Measurements from ENCODE around the gene COL7A1. TPM values are rescaled to one million over a fixed set of nuclear protein-coding genes. Genes with fewer than 3 reads are reported as not detected.

The COL7A1 gene
- total and polyA plus RNA-seq, 2 donors (not counting 1 experiment from before 2014, with no cell fraction given): 0.75 to 2.1 TPM

DNA sequence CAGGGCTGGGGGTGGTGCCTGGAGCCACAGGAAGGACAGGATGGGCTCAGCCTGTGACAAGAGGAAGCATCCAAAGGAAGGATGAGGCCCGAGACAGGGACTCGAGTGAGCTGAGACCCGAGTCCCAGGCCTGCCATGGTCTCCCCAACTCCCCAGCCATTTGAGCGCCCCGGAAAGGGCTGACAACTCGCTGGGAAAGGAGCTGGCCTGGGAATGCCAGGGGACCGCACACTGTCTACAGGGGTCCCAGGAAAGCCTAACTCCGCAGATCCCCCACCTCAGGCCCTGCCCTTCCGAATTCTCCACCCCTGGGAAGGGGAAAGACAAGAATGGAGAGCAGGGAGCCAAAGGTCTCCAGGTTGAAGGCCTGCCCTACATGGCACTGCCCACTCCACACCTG is 70.2 kb downstream of the COL7A1 start:
- Histone ChIP-seq H3K36me3 (replicated peaks in 1 of 2; ENCODE audit: control extremely low read depth in 1 of 2, control insufficient read depth in 1 of 2, extremely low read depth in 1 of 2, insufficient read depth in 2 of 2, low read length in 1 of 2) (no peaks in the 10 kb centered on the region), H3K79me2 (ENCODE audit: control insufficient read depth, insufficient read depth, low read length) (no peaks in the 10 kb centered on the region), H3K9me3 (ENCODE audit: control extremely low read depth in 1 of 3, control insufficient read depth in 2 of 3, insufficient read depth in 1 of 3, low read length in 2 of 3) (no peaks in the 10 kb centered on the region), H3K4me3 (ENCODE audit: control extremely low read depth in 1 of 5, extremely low read depth in 1 of 5, insufficient read depth in 1 of 5, low read depth in 2 of 5, low read length in 4 of 5) (no peak overlapping the region), H3K4me2 (replicated peaks; ENCODE audit: low read depth, low read length, poor library complexity, severe bottlenecking) (no peak overlapping the region), H3K27me3 (replicated peaks in 1 of 4; ENCODE audit: control extremely low read depth in 1 of 4, control insufficient read depth in 3 of 4, insufficient read depth in 4 of 4, low read length in 3 of 4) (no peaks in the 10 kb centered on the region), H3K4me1 (ENCODE audit: control insufficient read depth in 2 of 2, insufficient read depth in 2 of 2, low read length in 2 of 2) (no peaks in the 10 kb centered on the region), H3K27ac (ENCODE audit: low read length in 2 of 2) (no peak overlapping the region), H2AFZ (ENCODE audit: insufficient read depth, low read depth, low read length, poor library complexity, severe bottlenecking) (no peak overlapping the region), H4K20me1 (ENCODE audit: control insufficient read depth, insufficient read depth, low read length, poor library complexity, severe bottlenecking) (no peaks in the 10 kb centered on the region), H3K9ac (ENCODE audit: low read length) (no peak overlapping the region)
- H3K4me3 Mint-ChIP-seq: no peak overlapping the region
- intact Hi-C loops (cut with micrococcal nuclease): no loop called here
- no peaks in the 10 kb centered on the region for H3K27me3 Mint-ChIP-seq
- ChIA-PET POLR2A (no interaction called here), CTCF (no interaction called here)
- TF ChIP-seq, protein P1, sequence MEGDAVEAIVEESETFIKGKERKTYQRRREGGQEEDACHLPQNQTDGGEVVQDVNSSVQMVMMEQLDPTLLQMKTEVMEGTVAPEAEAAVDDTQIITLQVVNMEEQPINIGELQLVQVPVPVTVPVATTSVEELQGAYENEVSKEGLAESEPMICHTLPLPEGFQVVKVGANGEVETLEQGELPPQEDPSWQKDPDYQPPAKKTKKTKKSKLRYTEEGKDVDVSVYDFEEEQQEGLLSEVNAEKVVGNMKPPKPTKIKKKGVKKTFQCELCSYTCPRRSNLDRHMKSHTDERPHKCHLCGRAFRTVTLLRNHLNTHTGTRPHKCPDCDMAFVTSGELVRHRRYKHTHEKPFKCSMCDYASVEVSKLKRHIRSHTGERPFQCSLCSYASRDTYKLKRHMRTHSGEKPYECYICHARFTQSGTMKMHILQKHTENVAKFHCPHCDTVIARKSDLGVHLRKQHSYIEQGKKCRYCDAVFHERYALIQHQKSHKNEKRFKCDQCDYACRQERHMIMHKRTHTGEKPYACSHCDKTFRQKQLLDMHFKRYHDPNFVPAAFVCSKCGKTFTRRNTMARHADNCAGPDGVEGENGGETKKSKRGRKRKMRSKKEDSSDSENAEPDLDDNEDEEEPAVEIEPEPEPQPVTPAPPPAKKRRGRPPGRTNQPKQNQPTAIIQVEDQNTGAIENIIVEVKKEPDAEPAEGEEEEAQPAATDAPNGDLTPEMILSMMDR (IDR thresholded peaks at IDR 0.05): no peak
- no peak for TF ChIP-seq EZH2 (IDR thresholded peaks at IDR 0.05; ENCODE audit: borderline replicate concordance, insufficient read depth, low read depth, low read length, poor library complexity, severe bottlenecking)
- no peak for ATAC-seq (ENCODE audit: low read depth)
- H3K27ac Mint-ChIP-seq: no peak overlapping the region
- no peaks in the 10 kb centered on the region for H3K4me1 Mint-ChIP-seq
- H3K9me3 Mint-ChIP-seq (ENCODE audit: insufficient read depth): no peaks in the 10 kb centered on the region
- whole genome bisulfite sequencing (ENCODE audit: insufficient coverage): 85% methylated on average over 6 of the region's 9 CpGs
- no peak for DNase-seq

DNA sequence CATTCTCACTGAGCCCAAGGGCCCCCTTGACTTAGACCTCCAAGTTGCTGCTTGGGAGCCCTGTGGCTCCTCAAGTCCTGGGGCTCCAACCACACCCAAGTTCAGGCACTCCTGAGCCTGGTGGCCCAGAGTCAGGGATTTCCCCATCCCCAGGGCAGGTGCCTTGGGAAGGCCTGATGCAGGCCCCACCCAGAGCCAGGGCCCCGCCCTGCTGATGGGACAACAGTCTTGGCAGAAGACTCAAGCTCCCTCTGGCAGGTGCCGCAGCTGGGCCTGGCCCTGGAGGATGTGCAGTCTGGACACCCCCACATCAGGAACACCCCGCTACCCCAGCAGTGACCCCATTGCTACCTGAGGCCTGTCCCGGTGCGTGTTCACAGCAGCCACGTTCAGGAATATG is 73.5 kb downstream of the COL7A1 start:
- Histone ChIP-seq H2AFZ (ENCODE audit: insufficient read depth, low read depth, low read length, poor library complexity, severe bottlenecking) (no peak overlapping the region), H3K36me3 (replicated peaks in 1 of 2; ENCODE audit: control extremely low read depth in 1 of 2, control insufficient read depth in 1 of 2, extremely low read depth in 1 of 2, insufficient read depth in 2 of 2, low read length in 1 of 2) (no peaks in the 10 kb centered on the region), H3K79me2 (ENCODE audit: control insufficient read depth, insufficient read depth, low read length) (no peaks in the 10 kb centered on the region), H3K9me3 (ENCODE audit: control extremely low read depth in 1 of 3, control insufficient read depth in 2 of 3, insufficient read depth in 1 of 3, low read length in 2 of 3) (no peaks in the 10 kb centered on the region), H3K27me3 (replicated peaks in 1 of 4; ENCODE audit: control extremely low read depth in 1 of 4, control insufficient read depth in 3 of 4, insufficient read depth in 4 of 4, low read length in 3 of 4) (peaks cover 0 to under 1% (median 0%) of the 10 kb centered on the region in 4 experiments), H3K9ac (ENCODE audit: low read length) (no peak overlapping the region), H3K4me3 (ENCODE audit: control extremely low read depth in 1 of 5, extremely low read depth in 1 of 5, insufficient read depth in 1 of 5, low read depth in 2 of 5, low read length in 4 of 5) (no peak overlapping the region), H3K4me1 (ENCODE audit: control insufficient read depth in 2 of 2, insufficient read depth in 2 of 2, low read length in 2 of 2) (no peaks in the 10 kb centered on the region), H3K4me2 (replicated peaks; ENCODE audit: low read depth, low read length, poor library complexity, severe bottlenecking) (no peak overlapping the region), H3K27ac (ENCODE audit: low read length in 2 of 2) (no peak overlapping the region), H4K20me1 (ENCODE audit: control insufficient read depth, insufficient read depth, low read length, poor library complexity, severe bottlenecking) (no peaks in the 10 kb centered on the region)
- Mint-ChIP-seq H3K4me3 (no peak overlapping the region), H3K4me1 (no peaks in the 10 kb centered on the region), H3K9me3 (ENCODE audit: insufficient read depth) (no peaks in the 10 kb centered on the region), H3K27me3 (peaks cover 3% of the 10 kb centered on the region), H3K27ac (no peak overlapping the region)
- ATAC-seq (ENCODE audit: low read depth) (no peak), DNase-seq (no peak)
- ChIA-PET CTCF (interaction anchor here (1.0 kb wide), 1 partner anchor 121 kb away, joined by 3 read pairs; no protein-coding TSS in a partner anchor), POLR2A (no interaction called here)
- WGBS (ENCODE audit: insufficient coverage): 93% methylated on average over 5 of the region's 6 CpGs
- intact Hi-C loops (cut with micrococcal nuclease): no loop called here
- TF ChIP-seq, protein P1 (IDR thresholded peaks at IDR 0.05): no peak
- TF ChIP-seq EZH2 (IDR thresholded peaks at IDR 0.05; ENCODE audit: borderline replicate concordance, insufficient read depth, low read depth, low read length, poor library complexity, severe bottlenecking): no peak

Measured in B cell (primary cell).